GM13976 (cell line): ENCODE measurements around the gene DENND10.

Source experiments
- DNase-seq: peaks from one replicate; pipeline ENCODE4 v3.0.0; 2012; ENCODE audit warnings: low spot score
- CTCF ChIP-seq: IDR thresholded peaks from 2 replicates; pipeline ENCODE4 v1.5.1; 2012; ENCODE audit warnings: borderline replicate concordance, mild to moderate bottlenecking; ENCODE audit not compliant: insufficient read depth; ENCODE audit errors: extremely low read depth, missing control alignments, control extremely low read depth
- in situ Hi-C: fragments of 300-500 bp; cut with MboI; formaldehyde crosslinking; loops from one replicate; pipeline ENCODE4 v1.12.0; 2022; ENCODE audit warnings: low sequenced_read_pairs, mixed read lengths, inconsistent platforms; ENCODE audit not compliant: unreplicated experiment

Gene DENND10

GRCh38 chr10:119159332-119159731, 55.4 kb downstream of the DENND10 start:
- in situ Hi-C loops, result no loop called here
- DNase-seq, result no peak
- no peak for TF ChIP-seq CTCF

GRCh38 chr10:119161680-119162451, 58.0 kb downstream of the DENND10 start:
- in situ Hi-C loops, result no loop called here
- TF ChIP-seq CTCF, result no peak

GRCh38 chr10:119162452-119163092, 58.7 kb downstream of the DENND10 start:
- in situ Hi-C loops, result no loop called here
- no peak for DNase-seq
- TF ChIP-seq CTCF, result no peak

More at GRCh38 chr10:119161680-119162451, 58.0 kb downstream of the DENND10 start:
- no peak for DNase-seq

GRCh38 chr10:119165171-119166117, 61.5 kb downstream of the DENND10 start, which contains the start of gene SFXN4:
Gene SFXN4, minus strand, starts transcription at chr10:119165714. Its CDS starts 67 bp downstream, at chr10:119165647.
- no peak for TF ChIP-seq CTCF
- in situ Hi-C loops, result no loop called here
- peak; percentile 93 for DNase-seq

- no peak for TF ChIP-seq CTCF
- in situ Hi-C loops, result no loop called here
- no peak for DNase-seq
These were observed 62.2 kb downstream of the DENND10 start for GRCh38 chr10:119166118-119166500.

- DNase-seq, result no peak
- in situ Hi-C loops, result no loop called here
- TF ChIP-seq CTCF, result no peak
These were observed 62.7 kb downstream of the DENND10 start for GRCh38 chr10:119166564-119166963.
